Liver (tissue), 9 donors: ENCODE results near the gene MGST3. TPM values are rescaled to one million over a fixed set of nuclear protein-coding genes. Genes with fewer than 3 reads are reported as not detected.

ENCODE experiments used
- DNase-seq: peaks from one replicate; pipeline ENCODE4 v3.0.0-alpha.2; 2017; ENCODE audit warnings: low spot score
- H3K27ac ChIP-seq, 2 donors: one replicate each; pipeline ENCODE4 v1.7.0; 2013; ENCODE audit warnings: inconsistent platforms in 2 of 2, low read length in 2 of 2, control low read depth in 1 of 2, low read depth in 1 of 2, mild to moderate bottlenecking in 1 of 2
- H3K27me3 ChIP-seq, 4 donors: one replicate each; pipeline versions ENCODE4 v1.6.1 to v1.7.0; 2013; ENCODE audit warnings: low read length in 3 of 4, inconsistent platforms in 1 of 4, mild to moderate bottlenecking in 1 of 4, moderate library complexity in 1 of 4; ENCODE audit not compliant: control insufficient read depth in 4 of 4, insufficient read depth in 4 of 4
- H3K36me3 ChIP-seq, 4 donors: one replicate each; pipeline versions ENCODE4 v1.6.1 to v1.7.0; 2013; ENCODE audit warnings: low read length in 3 of 4, mild to moderate bottlenecking in 3 of 4, low read depth in 1 of 4, moderate library complexity in 1 of 4; ENCODE audit not compliant: control insufficient read depth in 4 of 4, insufficient read depth in 3 of 4
- H3K4me1 ChIP-seq, 4 donors: one replicate each; pipeline versions ENCODE4 v1.6.1 to v1.7.0; 2013; ENCODE audit warnings: low read length in 3 of 4, mild to moderate bottlenecking in 3 of 4, moderate library complexity in 1 of 4; ENCODE audit not compliant: control insufficient read depth in 4 of 4, insufficient read depth in 4 of 4
- H3K4me3 ChIP-seq, 3 donors: one replicate each; pipeline versions ENCODE4 v1.6.1 to v1.7.0; 2013; ENCODE audit warnings: low read length in 3 of 3, control low read depth in 1 of 3, low read depth in 1 of 3, mild to moderate bottlenecking in 1 of 3
- H3K9ac ChIP-seq, 2 donors: one replicate each; pipeline ENCODE4 v1.7.0; 2013; ENCODE audit warnings: low read length in 2 of 2, mild to moderate bottlenecking in 2 of 2, moderate library complexity in 2 of 2, control low read depth in 1 of 2, low read depth in 1 of 2
- H3K9me3 ChIP-seq, 4 donors: one replicate each; pipeline versions ENCODE4 v1.6.1 to v1.7.0; 2013; ENCODE audit warnings: low read length in 3 of 4; ENCODE audit not compliant: control insufficient read depth in 4 of 4
- ATF3 ChIP-seq: IDR thresholded peaks from 2 replicates; pipeline ENCODE4 v1.6.1; 2016; ENCODE audit warnings: antibody characterized with exemption
- CTCF ChIP-seq: fragments of 150-350 bp; IDR thresholded peaks from 2 replicates; pipeline ENCODE4 v1.5.1; 2017; ENCODE audit warnings: improper control_type of control experiment, low read depth, low read length; ENCODE audit not compliant: missing input control
- EGR1 ChIP-seq, 2 donors: IDR thresholded peaks; 2 replicates each; pipeline ENCODE4 v1.6.1; 2016 to 2018; ENCODE audit warnings: antibody characterized with exemption in 2 of 2, low read depth in 2 of 2
- FOXA1 ChIP-seq: IDR thresholded peaks from 2 replicates; pipeline ENCODE4 v1.6.1; 2016; ENCODE audit warnings: antibody characterized with exemption
- GABPA ChIP-seq, 2 donors: IDR thresholded peaks in 1 of 2; conservative IDR thresholded peaks in 1 of 2; 2 replicates each; pipeline ENCODE4 v1.6.1; 2016; ENCODE audit warnings: antibody characterized with exemption in 2 of 2, mild to moderate bottlenecking in 1 of 2, moderate library complexity in 1 of 2
- HNF4A ChIP-seq, 2 donors: conservative IDR thresholded peaks; 2 replicates each; pipeline ENCODE4 v1.6.1; 2016; ENCODE audit warnings: antibody characterized with exemption in 2 of 2, mild to moderate bottlenecking in 2 of 2
- HNF4G ChIP-seq: IDR thresholded peaks from 2 replicates; pipeline ENCODE4 v1.6.1; 2016; ENCODE audit warnings: antibody characterized with exemption
- JUND ChIP-seq, 2 donors: IDR thresholded peaks; 2 replicates each; pipeline ENCODE4 v1.6.1; 2016; ENCODE audit warnings: antibody characterized with exemption in 2 of 2
- MAX ChIP-seq: IDR thresholded peaks from 2 replicates; pipeline ENCODE4 v1.6.1; 2016; ENCODE audit warnings: antibody characterized with exemption
- NR2F2 ChIP-seq: IDR thresholded peaks from 2 replicates; pipeline ENCODE4 v1.6.1; 2016; ENCODE audit warnings: antibody characterized with exemption
- REST ChIP-seq: IDR thresholded peaks from 2 replicates; pipeline ENCODE4 v1.6.1; 2016; ENCODE audit warnings: antibody characterized with exemption, mild to moderate bottlenecking
- SP1 ChIP-seq: IDR thresholded peaks from 2 replicates; pipeline ENCODE4 v1.6.1; 2018; ENCODE audit warnings: antibody characterized with exemption, mild to moderate bottlenecking
- ZBTB33 ChIP-seq: IDR thresholded peaks from 2 replicates; pipeline ENCODE4 v1.6.1; 2016; ENCODE audit warnings: antibody characterized with exemption
- WGBS: extraction: QIAGEN DNeasy Blood & Tissue Kit; methylation state at CpG from one replicate; pipeline ENCODE4 v1.1.7; 2013; 5-methylcytosine and 5-hydroxymethylcytosine counted together
- polyA plus RNA-seq, 2 donors: library from polyadenylated mRNA; stranded (reverse) in 1 of 2; unstranded in 1 of 2; fragments of 200-250 nt in 1 of 2; fragments of >200 nt in 1 of 2; fragmentation: Nextera tagmentation in 1 of 2; extraction: Ambion mirVana in 1 of 2; gene quantifications; one replicate each; pipeline versions ENCODE4 v1.2.1 to v1.2.3, GENCODE V29; 2013 to 2015
- total RNA-seq, 2 donors: library from RNA; depleted of rRNA; stranded (reverse); fragments of >200 nt; gene quantifications; one replicate each; pipeline ENCODE4 v1.2.3, GENCODE V29; 2014
- donor health status: healthy.
- donor health status: healthy.
- donor health status: healthy.
- donor health status: healthy.
- donor health status: healthy.

MGST3 gene
- total and polyA plus RNA-seq, 4 donors: 68.7 to 307 (median 181) TPM

- Histone ChIP-seq H3K27ac (no peak overlapping the region), H3K27me3 (no peaks in the 10 kb centered on the region)
- no peak for DNase-seq
These were observed 6.6 kb upstream of the MGST3 start for GRCh38 chr1:165624441-165624840.

More at GRCh38 chr1:165624441-165624840, 6.6 kb upstream of the MGST3 start:
- Histone ChIP-seq H3K4me1 (no peaks in the 10 kb centered on the region), H3K4me3 (no peak overlapping the region), H3K9me3 (no peaks in the 10 kb centered on the region), H3K9ac (no peak overlapping the region), H3K36me3 (no peaks in the 10 kb centered on the region)
- TF ChIP-seq CTCF: no peak
- no peak for TF ChIP-seq ZBTB33
- no peak for TF ChIP-seq SP1
- no peak for TF ChIP-seq GABPA (IDR thresholded peaks at IDR 0.05 in 1 of 2, conservative IDR thresholded peaks at IDR 0.05 in 1 of 2)
- TF ChIP-seq HNF4G: no peak
- no peak for TF ChIP-seq MAX
- TF ChIP-seq FOXA1: no peak
- no peak for TF ChIP-seq ATF3
- TF ChIP-seq NR2F2: no peak
- TF ChIP-seq EGR1 (IDR thresholded peaks at IDR 0.05; ENCODE audit: low read depth in 2 of 2): no peak
- no peak for TF ChIP-seq REST
- no peak for TF ChIP-seq JUND (IDR thresholded peaks at IDR 0.05)
- TF ChIP-seq HNF4A (conservative IDR thresholded peaks at IDR 0.05): no peak
- 86% methylated on average over 4 of the region's 4 CpGs for WGBS
